Hepatic stellate cell (primary cell): ENCODE results near the gene MAPK1.
A peak's percentile ranks its signal among the peaks of the same experiment; 100 is the strongest.
"Not testable (repeated sequence)": the region's sequence is repeated elsewhere in the genome, so short reads cannot be mapped to it uniquely, and the experiment has no call there.

Experiments used
- DNase-seq: peaks from one replicate; pipeline ENCODE4 v3.0.0; 2011; ENCODE audit warnings: low spot score

MAPK1 gene

DNA sequence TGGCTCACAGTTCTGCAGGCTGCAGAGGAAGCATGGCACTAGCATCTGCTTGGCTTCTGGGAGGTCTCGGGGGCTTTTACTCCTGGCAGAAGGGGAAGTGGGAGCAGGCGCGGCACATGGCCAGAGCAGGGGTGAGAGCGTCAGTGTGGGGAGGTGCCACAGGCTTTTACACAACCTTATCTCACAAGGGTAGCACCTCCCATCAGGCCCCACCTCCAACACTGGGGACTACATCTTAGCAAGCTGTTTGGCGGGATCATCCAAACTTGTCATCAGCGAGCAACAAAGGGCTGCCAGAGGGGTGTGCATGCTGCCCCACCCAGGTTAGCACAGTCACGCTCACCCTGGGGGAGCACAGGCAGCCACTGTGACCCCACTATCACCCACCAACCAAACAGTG lies 112.9 kb downstream of the MAPK1 start:
- no peak for DNase-seq

DNA sequence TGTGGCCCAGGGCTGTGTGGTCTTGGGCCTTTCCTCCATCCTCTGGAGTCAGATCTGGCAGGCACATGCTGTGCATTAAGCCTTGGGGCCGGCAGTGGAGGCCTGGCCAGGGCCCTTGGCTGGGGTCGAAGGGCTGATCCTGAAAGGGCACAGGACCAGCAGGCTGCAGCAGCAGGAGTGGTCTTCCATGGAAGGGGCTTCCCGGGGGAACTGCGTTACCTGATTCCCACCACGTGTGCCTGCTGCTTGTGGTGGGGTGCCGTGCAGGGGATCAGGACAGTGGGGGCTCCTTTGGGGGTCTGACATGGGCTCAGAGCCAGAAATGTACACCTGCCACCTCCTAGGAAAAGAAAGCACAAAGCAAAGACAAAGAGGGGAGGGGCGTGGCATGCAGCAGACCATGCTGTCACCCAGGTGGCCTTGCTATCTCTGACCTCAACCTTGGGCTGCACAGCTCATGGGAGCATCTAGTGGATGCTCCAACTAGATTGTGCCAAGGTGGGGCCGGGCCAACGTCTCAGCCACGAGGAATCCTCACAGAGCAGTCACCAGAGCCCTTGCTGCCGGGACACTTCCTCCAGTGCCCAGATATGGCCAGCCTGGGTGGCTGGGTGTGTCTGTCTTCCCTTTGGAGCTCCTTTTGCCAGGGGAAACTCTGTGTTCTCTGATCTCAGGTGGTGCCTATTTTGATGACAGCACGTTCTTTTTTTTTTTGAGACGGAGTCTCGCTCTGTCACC lies 113.9 kb downstream of the MAPK1 start:
- no peak for DNase-seq

- DNase-seq = no peak
Measured at GRCh38 chr22:21752276-21752675, 115.2 kb downstream of the MAPK1 start.

DNA sequence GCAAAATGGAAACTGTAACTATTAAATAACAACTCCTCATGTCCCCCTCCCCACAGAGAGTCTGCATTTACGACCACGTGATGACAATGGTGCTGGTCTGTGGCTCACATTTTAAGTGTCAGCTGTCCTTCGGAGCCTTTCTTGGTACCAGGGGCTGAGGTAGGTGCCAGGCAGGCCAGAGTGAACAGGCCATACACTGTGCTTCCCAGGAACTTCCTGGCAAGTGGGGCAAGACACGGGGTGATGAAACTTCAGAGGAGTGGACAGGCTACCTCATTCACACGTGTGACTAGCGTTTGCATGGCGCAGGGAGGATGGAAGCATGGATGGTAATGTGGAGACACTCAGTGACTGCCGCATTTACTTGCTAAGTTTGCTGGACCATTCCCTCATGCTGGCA lies 121.5 kb downstream of the MAPK1 start:
- no peak for DNase-seq

- not testable (repeated sequence) for DNase-seq
Measured at GRCh38 chr22:21744917-21745316, 122.5 kb downstream of the MAPK1 start.

GRCh38 chr22:21741790-21742189 lies 125.7 kb downstream of the MAPK1 start:
- DNase-seq = no peak

DNA sequence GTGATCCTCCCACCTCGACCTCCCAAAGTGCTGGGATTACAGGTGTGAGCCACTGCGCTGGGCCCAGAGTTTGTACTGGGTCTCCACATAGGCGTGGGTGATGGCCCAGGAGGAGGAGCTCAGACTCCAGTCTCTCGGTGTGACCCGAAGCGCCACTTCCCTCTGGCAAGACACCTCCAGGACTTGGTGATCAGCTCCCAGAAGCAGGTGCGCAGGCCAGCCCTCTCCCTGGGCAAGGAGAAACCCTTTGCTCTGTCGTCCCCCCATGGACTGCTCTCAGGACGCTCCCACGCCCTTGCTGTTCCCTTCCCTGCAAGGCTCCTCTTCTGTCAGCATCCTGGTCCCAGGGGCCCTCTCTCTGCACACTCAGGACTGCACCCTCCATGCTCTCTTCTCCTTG lies 126.4 kb downstream of the MAPK1 start:
- DNase-seq = no peak

DNA sequence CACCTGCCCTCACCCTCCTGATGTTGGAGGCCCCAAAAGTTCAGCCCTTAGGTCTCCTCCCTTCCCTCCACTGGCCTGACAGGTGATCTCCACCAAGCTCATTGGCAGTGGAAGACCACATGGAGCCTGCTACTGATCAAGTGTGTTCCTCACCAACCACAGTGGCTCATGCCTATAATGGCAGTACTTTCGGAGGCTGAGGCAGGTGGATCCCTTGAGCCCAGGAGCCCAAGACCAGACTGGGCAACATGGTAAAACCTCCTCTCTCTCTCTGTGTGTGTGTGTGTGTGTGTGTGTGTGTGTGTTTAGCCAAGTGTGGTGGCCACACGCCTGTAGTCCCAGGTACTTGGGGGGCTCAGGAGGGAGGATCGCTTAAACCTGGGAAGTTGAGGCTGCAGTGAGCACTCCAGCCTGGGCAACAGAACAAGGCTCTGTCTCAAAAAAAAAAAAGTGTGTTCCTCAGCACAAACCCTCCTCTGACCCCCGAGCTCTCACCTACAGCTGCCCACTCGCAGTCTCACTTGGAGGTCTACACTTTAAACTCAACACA lies 127.5 kb downstream of the MAPK1 start:
- no peak for DNase-seq

DNA sequence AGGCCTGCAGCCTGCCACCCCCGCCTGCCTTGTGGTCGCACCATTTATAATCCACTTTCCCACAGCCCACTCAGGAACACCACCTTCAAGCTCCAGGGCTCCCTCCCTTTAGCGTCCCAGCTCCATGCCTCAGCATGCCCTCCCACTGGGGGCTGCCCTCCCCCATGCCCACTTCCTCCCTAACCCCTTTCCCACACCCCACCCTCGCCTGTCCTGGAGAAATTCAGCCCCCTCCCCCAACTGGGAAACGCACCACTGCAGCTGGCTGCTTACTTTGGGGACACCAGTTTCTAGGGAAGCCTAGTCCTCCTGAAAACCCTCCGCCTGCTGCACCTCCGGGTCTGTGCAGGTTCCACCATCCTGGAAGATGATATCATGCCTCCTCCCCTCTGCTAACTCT lies 128.5 kb downstream of the MAPK1 start:
- DNase-seq = no peak

GRCh38 chr22:21738081-21738480 lies 129.4 kb downstream of the MAPK1 start:
- DNase-seq = no peak

DNA sequence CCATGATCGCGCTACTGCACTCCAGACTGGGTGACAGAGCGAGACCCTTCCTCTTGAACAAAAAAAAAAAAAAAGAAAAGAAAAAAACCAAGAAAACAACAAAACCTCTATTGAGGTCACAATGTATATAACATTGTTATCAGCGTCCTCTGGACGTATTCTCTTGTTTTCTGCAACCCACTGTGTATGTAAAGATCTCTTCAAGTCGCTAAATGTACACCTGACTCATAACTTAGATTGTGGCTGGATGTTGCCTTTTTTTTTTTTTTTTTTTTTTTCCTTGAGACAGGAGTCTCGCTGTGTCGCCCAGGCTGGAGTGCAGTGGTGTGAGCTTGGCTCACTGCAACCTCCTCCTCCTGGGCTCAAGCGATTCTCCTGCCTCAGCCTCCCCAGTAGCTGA lies 130.5 kb downstream of the MAPK1 start:
- DNase-seq = no peak

- DNase-seq = no peak
Measured at GRCh38 chr22:21736084-21736642, 131.3 kb downstream of the MAPK1 start.

DNA sequence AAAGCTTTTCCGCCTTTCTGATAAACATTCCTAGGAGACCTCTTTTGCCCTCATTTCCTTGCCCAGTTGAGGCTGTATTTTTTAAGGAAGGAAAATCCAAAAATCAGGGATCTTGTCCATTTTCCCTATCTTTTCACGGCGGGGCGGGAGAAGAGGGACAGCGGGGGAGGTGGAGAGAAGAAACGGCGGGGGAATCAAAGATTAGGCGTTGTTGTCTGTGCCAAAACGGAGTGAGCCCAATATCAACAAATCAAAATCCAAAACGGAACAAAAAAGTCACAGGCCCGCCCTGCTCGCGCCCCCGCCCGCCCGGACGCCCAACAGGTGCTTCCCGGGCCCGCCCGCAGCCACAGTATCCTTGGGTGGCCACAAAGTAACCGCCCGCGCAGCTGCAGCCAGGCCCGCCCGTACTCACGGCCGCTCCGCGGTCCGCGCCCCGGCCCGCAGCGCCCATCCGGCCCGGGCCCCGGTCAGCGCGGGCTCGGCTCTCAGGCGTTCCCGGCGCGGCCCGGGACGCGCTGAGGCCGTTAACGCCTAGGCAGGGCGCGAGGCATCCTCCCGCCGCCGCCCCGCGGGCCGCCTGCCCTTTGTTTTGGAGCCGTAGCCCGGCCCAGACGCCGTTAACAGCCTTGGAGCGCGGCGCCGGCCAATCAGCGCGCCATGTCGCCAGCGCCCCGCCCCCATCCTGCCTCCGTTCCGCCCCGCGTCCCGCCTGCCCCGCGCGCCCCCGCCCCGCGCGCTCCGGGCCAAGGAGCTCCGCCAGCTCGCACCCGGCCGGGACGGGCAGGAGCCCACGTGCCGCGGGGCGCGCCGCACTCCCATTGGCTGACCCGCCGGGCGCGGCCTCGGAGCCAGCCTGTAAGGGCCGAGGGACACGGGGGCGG lies 132.0 kb downstream of the MAPK1 start, which contains the start of gene YPEL1:
TSS of gene YPEL1 (minus strand) at position 595 of the 884 bp plus-strand sequence. CDS start 25,050 bp downstream, outside the sequence.
- peak; percentile 99 for DNase-seq

DNA sequence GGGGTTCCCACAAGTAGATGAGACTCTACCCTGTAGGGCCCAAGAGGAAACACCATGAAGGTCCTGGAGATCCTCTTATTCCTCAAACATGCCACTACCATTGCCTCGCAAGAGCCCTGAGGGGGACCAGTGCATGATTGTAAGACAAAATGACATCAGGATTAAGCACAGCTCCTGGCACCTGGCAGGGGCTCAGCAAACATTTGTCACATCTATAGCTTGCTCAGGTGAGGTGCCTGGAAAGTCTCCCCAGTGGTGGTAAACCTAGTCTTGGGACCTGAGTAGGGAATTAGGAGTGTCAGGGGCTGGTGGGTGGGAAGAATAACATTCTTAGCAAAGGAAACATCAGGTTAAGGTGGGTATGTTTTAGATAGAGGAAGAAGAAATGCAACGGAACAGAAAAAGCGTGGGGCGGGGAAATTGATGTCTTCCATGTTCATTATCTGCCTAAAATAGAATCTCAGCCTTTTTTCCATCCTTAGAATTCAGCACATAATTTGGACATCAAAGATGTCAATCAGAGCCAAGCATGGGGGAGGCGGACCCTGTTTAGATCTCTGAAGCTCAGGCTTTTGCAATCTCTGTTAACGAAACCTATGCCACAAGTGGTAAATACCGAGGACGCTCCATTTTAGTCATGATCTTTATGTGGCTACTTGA lies 132.8 kb downstream of the MAPK1 start:
- DNase-seq = no peak

DNA sequence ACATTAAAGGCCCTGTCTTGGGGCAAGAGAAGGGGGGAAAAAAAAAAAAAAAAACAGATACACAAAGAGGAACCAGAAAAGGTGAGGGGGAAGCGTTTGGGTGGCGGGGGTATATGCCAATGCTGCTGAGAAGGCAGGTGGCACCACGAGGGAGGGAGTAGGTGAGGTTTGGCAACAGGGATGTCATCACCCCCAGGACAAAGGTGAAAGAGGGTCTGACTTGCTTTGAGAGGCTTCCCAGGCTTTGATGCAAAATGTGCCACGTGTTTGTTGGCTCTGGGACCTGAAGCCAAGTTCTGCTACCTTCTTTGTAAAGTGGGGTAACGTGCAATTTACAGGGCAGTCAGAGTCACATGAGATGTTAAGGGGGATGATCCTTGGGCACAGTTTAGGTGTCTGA lies 135.9 kb downstream of the MAPK1 start:
- no peak for DNase-seq

DNA sequence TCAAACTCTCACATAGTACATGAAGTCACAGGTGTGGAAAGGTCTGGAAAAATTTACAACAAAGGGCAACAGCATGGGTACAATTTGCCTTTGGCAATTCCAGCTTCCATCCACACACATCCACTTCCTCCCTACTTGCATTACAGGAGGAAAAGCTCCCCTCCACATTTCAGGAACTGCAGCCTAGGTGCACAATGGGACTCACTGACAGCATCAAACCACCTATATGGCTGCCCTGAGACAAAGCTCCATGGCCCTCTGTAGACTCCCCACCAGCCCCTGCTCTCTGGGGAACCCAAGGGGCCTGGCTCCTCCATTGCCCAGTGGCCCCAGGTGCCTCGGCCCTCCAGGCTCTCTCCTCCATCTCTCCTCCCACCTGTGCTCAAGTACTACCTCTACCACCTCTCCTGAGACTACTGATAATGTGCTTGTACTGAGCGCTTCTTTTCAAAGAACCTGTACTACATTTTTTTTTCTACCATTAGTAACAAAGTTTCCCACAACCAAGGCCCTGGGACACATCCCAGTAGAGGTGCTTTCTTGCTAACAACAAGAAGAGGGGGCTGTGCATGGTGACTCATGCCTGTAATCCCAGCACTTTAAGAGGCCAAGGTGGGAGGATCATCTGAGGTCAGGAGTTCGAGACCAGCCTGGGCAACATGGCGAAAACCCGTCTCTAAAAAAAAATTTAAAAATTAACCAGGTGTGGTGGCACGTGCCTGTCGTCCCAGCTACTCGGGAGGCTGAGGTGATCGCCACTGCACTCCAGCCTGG lies 136.7 kb downstream of the MAPK1 start:
- no peak for DNase-seq

- not testable (repeated sequence) for DNase-seq
Measured at GRCh38 chr22:21729184-21729583, 138.3 kb downstream of the MAPK1 start.

- no peak for DNase-seq
Measured at GRCh38 chr22:21728270-21728669, 139.2 kb downstream of the MAPK1 start.

- DNase-seq = no peak
Measured at GRCh38 chr22:21727768-21728167, 139.7 kb downstream of the MAPK1 start.

GRCh38 chr22:21727159-21727558 lies 140.3 kb downstream of the MAPK1 start:
- DNase-seq = no peak

DNA sequence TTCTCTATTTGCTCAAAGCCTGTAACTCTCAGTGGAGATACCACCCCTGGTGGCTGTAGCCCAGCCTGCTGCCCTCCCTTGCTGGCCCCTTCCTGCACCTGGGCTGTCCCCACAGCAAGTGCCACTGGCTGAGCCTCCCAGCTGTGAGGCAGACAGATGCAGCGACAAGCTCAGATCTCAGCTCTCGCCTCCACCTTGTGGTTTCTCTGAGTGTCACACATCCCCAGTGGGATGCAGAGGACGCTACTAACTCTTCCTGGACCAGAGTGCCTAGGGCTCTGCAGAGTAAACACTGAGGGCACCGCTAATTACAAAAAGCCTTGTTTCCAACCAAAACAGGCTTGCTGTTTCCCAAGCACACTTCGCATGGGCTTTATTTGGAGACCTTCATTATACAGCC lies 140.8 kb downstream of the MAPK1 start:
- DNase-seq = no peak
